GM18507 (cell line): ENCODE measurements around the gene TIMP2.
A peak's percentile ranks its signal among the peaks of the same experiment; 100 is the strongest.

Experiments used
- DNase-seq: peaks from one replicate; pipeline ENCODE4 v3.0.0; 2011; ENCODE audit warnings: low read depth; ENCODE audit not compliant: insufficient read length; ENCODE audit errors: extremely low spot score
- FAIRE-seq: peaks from 2 replicates; lab custom pipeline; 2011; peaks lifted over from hg19 to GRCh38; lab: Jason Lieb, UNC

TIMP2 gene

GRCh38 chr17:78852709-78853121, 72.5 kb downstream of the TIMP2 start:
- DNase-seq, result no peak
- no peak for FAIRE-seq

GRCh38 chr17:78849026-78849425, 76.2 kb downstream of the TIMP2 start:
- no peak for FAIRE-seq
- DNase-seq, result no peak

- FAIRE-seq, result no peak
- DNase-seq, result no peak
Measured at GRCh38 chr17:78847052-78847451, 78.1 kb downstream of the TIMP2 start.

- no peak for DNase-seq
- FAIRE-seq, result no peak
Measured at GRCh38 chr17:78844301-78845005, 80.7 kb downstream of the TIMP2 start.

GRCh38 chr17:78842881-78843565, 82.2 kb downstream of the TIMP2 start:
- FAIRE-seq (peak; percentile 55), DNase-seq (peak; percentile 20)

- peak; percentile 97 for FAIRE-seq
- peak; percentile 98 for DNase-seq
Measured at GRCh38 chr17:78840780-78841611, 84.2 kb downstream of the TIMP2 start, which contains the start of gene USP36. Gene USP36 (minus strand): TSS chr17:78840814. CDS start chr17:78836363, 4,451 bp downstream.

GRCh38 chr17:78840530-78840779, 84.7 kb downstream of the TIMP2 start:
- no peak for FAIRE-seq
- no peak for DNase-seq

- FAIRE-seq (no peak), DNase-seq (no peak)
Measured at GRCh38 chr17:78839762-78840529, 85.2 kb downstream of the TIMP2 start.

GRCh38 chr17:78839235-78839761, 85.9 kb downstream of the TIMP2 start:
- DNase-seq, result no peak

GRCh38 chr17:78838574-78839005, 86.6 kb downstream of the TIMP2 start:
- DNase-seq (no peak), FAIRE-seq (no peak)

More at GRCh38 chr17:78839235-78839761, 85.9 kb downstream of the TIMP2 start:
- FAIRE-seq, result peak; percentile 36

GRCh38 chr17:78836420-78837021, 88.7 kb downstream of the TIMP2 start:
- FAIRE-seq, result no peak
- no peak for DNase-seq

- FAIRE-seq, result no peak
Measured at GRCh38 chr17:78834571-78834970, 90.6 kb downstream of the TIMP2 start.

GRCh38 chr17:78832541-78832810, 92.7 kb downstream of the TIMP2 start:
- no peak for FAIRE-seq

More at GRCh38 chr17:78834571-78834970, 90.6 kb downstream of the TIMP2 start:
- no peak for DNase-seq

GRCh38 chr17:78831688-78832540, 93.3 kb downstream of the TIMP2 start:
- no peak for FAIRE-seq
- no peak for DNase-seq

More at GRCh38 chr17:78832541-78832810, 92.7 kb downstream of the TIMP2 start:
- DNase-seq, result no peak

- FAIRE-seq, result no peak
- DNase-seq, result no peak
Measured at GRCh38 chr17:78829477-78829876, 95.7 kb downstream of the TIMP2 start.

- FAIRE-seq, result no peak
- no peak for DNase-seq
Measured at GRCh38 chr17:78828470-78829185, 96.6 kb downstream of the TIMP2 start.

GRCh38 chr17:78826836-78827509, 98.2 kb downstream of the TIMP2 start:
- no peak for FAIRE-seq
- no peak for DNase-seq
